Common myeloid progenitor, CD34-positive (primary cell): Measurements from ENCODE around the gene TUBB.

Experiments
- CTCF ChIA-PET: fragments of 350-600 bp; sonication (Branson Sonifier 250); formaldehyde crosslinking; loops from one replicate; lab custom pipeline; 2021; ENCODE audit warnings: antibody characterized with exemption; lab: Charles Lee
- POLR2A ChIA-PET: fragments of 350-600 bp; sonication (Branson Sonifier 250); formaldehyde crosslinking; loops from one replicate; lab custom pipeline; 2021; ENCODE audit warnings: antibody characterized with exemption; lab: Charles Lee
- DNase-seq, 3 donors: peaks; one replicate each; pipeline versions ENCODE4 v3.0.0 to v3.0.0-alpha.2; 2013
- H3K27ac ChIP-seq, 2 experiments: 1 replicate in 1 of 2; 2 replicates in 1 of 2; pipeline ENCODE4 v1.7.0; 2013; ENCODE audit warnings: inconsistent platforms in 2 of 2, low read length in 2 of 2, mild to moderate bottlenecking in 2 of 2, low read depth in 1 of 2, moderate library complexity in 1 of 2; ENCODE audit not compliant: severe bottlenecking in 2 of 2, insufficient read depth in 1 of 2, poor library complexity in 1 of 2
- H3K27me3 ChIP-seq, 5 experiments: replicated peaks in 2 of 5; 1 replicate in 3 of 5; 2 replicates in 2 of 5; pipeline versions ENCODE4 v1.6.1 to v1.7.0; 2013; ENCODE audit warnings: low read length in 4 of 5, mild to moderate bottlenecking in 2 of 5, moderate library complexity in 2 of 5, inconsistent platforms in 1 of 5; ENCODE audit not compliant: insufficient read depth in 5 of 5, control insufficient read depth in 4 of 5
- H3K36me3 ChIP-seq, 4 experiments: 1 replicate in 2 of 4; 2 replicates in 2 of 4; pipeline versions ENCODE4 v1.6.1 to v1.7.0; 2013; ENCODE audit warnings: low read length in 3 of 4, control low read depth in 1 of 4, mild to moderate bottlenecking in 1 of 4; ENCODE audit not compliant: control insufficient read depth in 4 of 4, insufficient read depth in 4 of 4
- H3K4me1 ChIP-seq, 4 experiments: 1 replicate in 3 of 4; 2 replicates in 1 of 4; pipeline versions ENCODE4 v1.6.1 to v1.7.1; 2013; ENCODE audit warnings: low read length in 3 of 4, mild to moderate bottlenecking in 3 of 4, control low read depth in 1 of 4, inconsistent platforms in 1 of 4, moderate library complexity in 1 of 4; ENCODE audit not compliant: control insufficient read depth in 4 of 4, insufficient read depth in 4 of 4; ENCODE audit errors: control extremely low read depth in 1 of 4
- H3K4me3 ChIP-seq, 7 experiments: 1 replicate in 4 of 7; 2 replicates in 3 of 7; pipeline versions ENCODE4 v1.5.1 to v1.7.0; 2013; ENCODE audit warnings: mild to moderate bottlenecking in 7 of 7, low read length in 6 of 7, moderate library complexity in 6 of 7, inconsistent platforms in 2 of 7, low read depth in 2 of 7, control low read depth in 1 of 7; ENCODE audit not compliant: insufficient read depth in 4 of 7, control insufficient read depth in 1 of 7; ENCODE audit errors: extremely low read depth in 1 of 7
- H3K9me3 ChIP-seq, 5 experiments: 1 replicate in 4 of 5; 2 replicates in 1 of 5; pipeline versions ENCODE4 v1.6.1 to v1.7.1; 2013; ENCODE audit warnings: low read length in 4 of 5, mild to moderate bottlenecking in 2 of 5, inconsistent platforms in 1 of 5, low read depth in 1 of 5, moderate library complexity in 1 of 5; ENCODE audit not compliant: control insufficient read depth in 4 of 5, insufficient read depth in 2 of 5; ENCODE audit errors: control extremely low read depth in 1 of 5
- WGBS: methylation state at CpG from one replicate; pipeline ENCODE4 v1.1.5; 2013; ENCODE audit not compliant: insufficient coverage; 5-methylcytosine and 5-hydroxymethylcytosine counted together

TUBB gene

DNA sequence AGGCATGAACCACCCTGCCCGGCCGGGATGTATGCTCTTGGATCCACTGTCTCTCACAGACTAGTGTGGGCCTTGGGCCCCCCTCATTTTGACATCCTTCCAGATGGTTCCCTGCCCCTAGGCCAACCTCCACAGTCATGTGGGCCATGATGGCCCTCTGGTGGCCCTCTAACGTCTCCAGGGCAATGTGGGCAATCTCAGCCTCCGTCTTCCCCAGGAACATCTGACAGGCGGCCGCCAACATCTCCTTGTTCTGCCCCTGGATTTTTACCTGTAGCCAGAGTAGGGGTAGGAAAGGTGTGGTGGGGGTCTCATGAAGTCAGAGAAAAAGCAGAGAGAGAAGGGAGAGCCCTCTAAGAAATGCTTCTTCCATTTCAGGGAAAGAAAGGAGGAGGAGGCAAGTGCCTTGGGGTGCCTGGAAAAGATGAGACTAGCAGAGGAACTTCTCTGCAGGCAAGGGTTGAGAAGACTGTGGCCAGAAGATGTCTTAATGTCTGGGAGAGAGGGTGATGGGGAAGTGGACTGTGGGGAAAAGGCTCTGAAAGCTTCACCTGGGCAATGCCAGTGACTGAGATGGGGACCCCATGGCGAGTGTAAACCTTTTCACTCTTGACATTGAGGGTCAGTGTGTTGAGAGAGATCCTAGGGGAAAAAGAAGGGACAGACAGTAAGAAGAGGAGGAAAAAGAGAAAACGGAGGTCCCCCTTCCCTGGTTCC lies 21.1 kb downstream of the TUBB start:
- POLR2A ChIA-PET = interaction anchor here (0.6 kb wide), 1 partner anchor 285 kb away, joined by 6 read pairs; no protein-coding TSS in a partner anchor
- Histone ChIP-seq H3K4me1 (peaks cover 9 to 57% (median 54%) of the 10 kb centered on the region in 4 experiments), H3K36me3 (peaks cover 5 to 28% (median 23%) of the 10 kb centered on the region in 4 experiments), H3K27ac (peak overlapping the region in 1 of 2 experiments; percentile 78), H3K27me3 (peaks cover 0 to 14% (median 1%) of the 10 kb centered on the region in 5 experiments), H3K9me3 (no peaks in the 10 kb centered on the region), H3K4me3 (peak overlapping the region in 6 of 7 experiments; percentile 72 to 95 (median 84))
- 83% methylated on average over 8 of the region's 8 CpGs for WGBS
- CTCF ChIA-PET = interaction anchor here (0.6 to 2.2 kb wide), 6 partner anchors 8 to 62 kb away, joined by 3 to 7 read pairs (median 3); no protein-coding TSS in a partner anchor
- no peak for DNase-seq

DNA sequence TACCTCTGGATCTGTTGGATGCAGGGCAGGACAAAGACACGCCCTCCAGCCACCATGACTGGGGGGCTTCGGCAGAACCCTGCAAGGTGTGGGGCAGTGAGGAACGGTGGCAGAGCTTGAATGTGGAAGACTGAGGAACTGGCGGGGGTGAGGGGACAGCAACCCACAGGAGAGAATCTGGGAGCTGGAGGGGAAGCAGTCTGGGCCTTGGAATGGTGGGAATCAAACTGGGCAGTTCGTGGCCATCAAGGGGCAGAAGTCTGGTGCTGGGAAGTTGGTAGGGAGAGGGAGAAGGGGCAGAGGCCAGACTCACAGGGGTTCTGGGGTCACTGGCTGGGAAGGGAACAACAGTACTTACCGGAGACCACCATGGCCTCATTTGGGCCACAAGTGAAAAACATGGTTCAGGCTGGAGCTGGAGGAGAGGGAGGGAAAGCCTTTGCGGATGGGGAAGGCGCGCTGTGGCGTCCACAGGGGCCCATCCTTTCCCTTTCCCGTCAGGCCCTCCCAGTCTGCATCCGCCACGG lies 21.7 kb downstream of the TUBB start:
- ChIA-PET POLR2A (interaction anchor here (0.6 to 2.6 kb wide), 2 partner anchors 40 to 286 kb away, joined by 6 to 11 read pairs; no protein-coding TSS in a partner anchor), CTCF (interaction anchor here (0.6 to 1.7 kb wide), 5 partner anchors 8 to 63 kb away, joined by 3 to 9 read pairs (median 3); no protein-coding TSS in a partner anchor)
- H3K4me1 ChIP-seq = peaks cover 9 to 52% (median 51%) of the 10 kb centered on the region in 4 experiments
- DNase-seq = no peak
- H3K4me3 ChIP-seq = peak overlapping the region; percentile 72 to 95 (median 82)
- 11% methylated on average over 12 of the region's 13 CpGs for WGBS
- H3K36me3 ChIP-seq = peaks cover 5 to 28% (median 21%) of the 10 kb centered on the region in 4 experiments
- H3K27ac ChIP-seq = peak overlapping the region in 1 of 2 experiments; percentile 78
- H3K9me3 ChIP-seq = no peaks in the 10 kb centered on the region
- H3K27me3 ChIP-seq = peaks cover 0 to 14% (median 1%) of the 10 kb centered on the region in 5 experiments

DNA sequence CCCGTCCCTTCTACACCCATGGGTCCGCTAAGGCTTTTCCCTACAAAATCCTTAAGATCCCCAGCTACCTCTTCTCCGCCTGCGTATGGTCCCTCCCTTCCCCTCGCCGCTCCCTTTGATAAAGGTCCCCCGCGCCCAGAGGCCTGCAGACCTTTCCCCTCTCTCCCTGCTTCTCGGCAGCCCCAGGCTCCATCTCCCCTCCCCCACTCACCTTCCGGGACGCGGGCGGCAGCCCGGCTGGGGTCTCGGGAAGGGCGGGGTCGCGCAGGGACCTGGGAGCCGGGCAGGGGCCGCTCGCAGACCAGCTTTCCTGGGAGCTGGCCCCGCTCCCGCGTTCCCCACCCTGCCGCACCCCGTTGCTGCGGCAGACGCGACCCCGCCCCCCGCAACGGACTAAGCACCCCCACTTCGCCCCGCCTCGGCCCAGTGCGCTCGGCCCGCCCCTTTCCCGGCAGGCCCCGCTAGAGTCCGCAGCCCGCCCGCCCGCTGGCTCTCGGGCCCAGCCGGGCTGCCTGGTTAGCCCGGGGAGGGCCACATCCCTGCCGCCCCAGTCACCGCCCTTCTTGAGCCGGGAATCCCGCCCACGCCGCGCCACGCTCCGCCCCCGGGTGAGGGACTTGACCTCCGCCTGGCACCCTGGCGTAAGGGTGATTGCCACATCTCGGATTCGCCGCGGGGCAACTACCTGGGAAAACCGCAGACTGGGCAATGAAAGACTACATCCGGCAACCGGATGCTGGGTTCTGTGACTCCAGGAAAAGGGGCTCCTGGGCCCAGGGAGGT lies 22.4 kb downstream of the TUBB start, which contains the start of gene FLOT1:
Gene FLOT1 (minus strand): TSS at position 372 of the 783 bp plus-strand sequence. CDS start 498 bp downstream, outside the sequence.
- Histone ChIP-seq H3K9me3 (no peaks in the 10 kb centered on the region), H3K4me3 (peak within 1 kb of the TSS; percentile 72 to 95 (median 82)), H3K27me3 (peaks cover 0 to 14% (median 1%) of the 10 kb centered on the region in 5 experiments), H3K4me1 (peaks cover 8 to 46% (median 45%) of the 10 kb centered on the region in 4 experiments), H3K27ac (peak within 1 kb of the TSS in 1 of 2 experiments; percentile 78), H3K36me3 (peaks cover 5 to 28% (median 21%) of the 10 kb centered on the region in 4 experiments)
- ChIA-PET POLR2A (interaction anchor here (2.1 to 2.6 kb wide), 2 partner anchors 27 to 39 kb away, joined by 9 to 11 read pairs; no protein-coding TSS in a partner anchor), CTCF (interaction anchor here (0.8 to 1.7 kb wide), 6 partner anchors 9 to 64 kb away, joined by 3 to 9 read pairs (median 4); no protein-coding TSS in a partner anchor)
- peak; percentile 76 to 84 (median 84) for DNase-seq
- WGBS = under 1% methylated on average over 57 of the region's 66 CpGs

DNA sequence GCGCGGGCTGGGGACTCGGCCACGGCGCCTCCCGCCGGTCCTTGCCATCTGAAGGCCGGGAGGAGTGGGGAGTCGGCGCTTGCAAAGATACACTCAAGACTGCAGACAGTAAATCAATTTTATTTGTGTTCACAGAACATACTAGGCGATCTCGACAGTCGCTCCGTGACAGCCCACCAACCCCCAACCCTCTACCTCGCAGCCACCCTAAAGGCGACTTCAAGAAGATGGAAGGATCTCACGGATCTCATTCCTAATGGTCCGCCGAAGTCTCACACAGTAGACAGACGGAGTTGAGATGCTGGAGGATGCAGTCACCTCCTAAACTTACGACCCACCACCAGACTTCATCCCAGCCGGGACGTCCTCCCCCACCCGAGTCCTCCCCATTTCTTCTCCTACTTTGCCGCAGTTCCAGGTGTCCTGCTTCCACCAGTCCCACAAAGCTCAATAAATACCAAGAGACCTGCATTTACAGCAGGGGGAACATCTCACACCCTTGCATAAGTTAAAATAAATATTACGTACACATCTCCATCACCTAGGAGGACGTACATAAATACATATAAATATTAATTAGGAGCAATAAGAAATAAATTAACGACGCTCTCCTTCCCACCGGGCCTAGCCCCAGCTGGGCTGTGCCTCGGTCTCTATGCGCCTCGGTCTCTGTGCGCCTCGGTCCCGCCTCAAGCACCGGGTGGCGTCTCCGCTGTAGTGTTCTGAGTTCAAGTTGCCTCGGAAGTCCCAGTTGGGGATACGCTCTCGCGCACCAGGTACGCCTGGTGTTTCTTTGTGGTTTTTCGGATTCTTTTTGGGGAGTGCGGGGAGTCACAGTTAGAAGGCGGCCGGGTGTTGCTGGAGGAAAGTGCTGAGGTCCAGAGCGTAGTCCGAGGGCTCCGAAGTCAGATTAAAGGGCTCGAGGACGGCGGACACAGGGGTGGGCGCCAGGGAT lies 23.2 kb downstream of the TUBB start:
- peaks cover 3 to 22% (median 18%) of the 10 kb centered on the region in 4 experiments for H3K36me3 ChIP-seq
- peaks cover 0 to 37% (median 36%) of the 10 kb centered on the region in 4 experiments for H3K4me1 ChIP-seq
- ChIA-PET CTCF (interaction anchor here (1.0 to 1.7 kb wide), 7 partner anchors 9 to 287 kb away, joined by 3 to 9 read pairs (median 4); no protein-coding TSS in a partner anchor), POLR2A (interaction anchor here (0.6 to 2.6 kb wide), 6 partner anchors 9 to 354 kb away, joined by 3 to 11 read pairs (median 4); no protein-coding TSS in a partner anchor)
- 4% methylated on average over 42 of the region's 55 CpGs for WGBS
- DNase-seq = no peak
- peaks cover 0 to 14% (median 1%) of the 10 kb centered on the region in 5 experiments for H3K27me3 ChIP-seq
- H3K27ac ChIP-seq = peak overlapping the region in 1 of 2 experiments; percentile 78
- H3K4me3 ChIP-seq = peak overlapping the region; percentile 38 to 95 (median 82)
- H3K9me3 ChIP-seq = no peaks in the 10 kb centered on the region

DNA sequence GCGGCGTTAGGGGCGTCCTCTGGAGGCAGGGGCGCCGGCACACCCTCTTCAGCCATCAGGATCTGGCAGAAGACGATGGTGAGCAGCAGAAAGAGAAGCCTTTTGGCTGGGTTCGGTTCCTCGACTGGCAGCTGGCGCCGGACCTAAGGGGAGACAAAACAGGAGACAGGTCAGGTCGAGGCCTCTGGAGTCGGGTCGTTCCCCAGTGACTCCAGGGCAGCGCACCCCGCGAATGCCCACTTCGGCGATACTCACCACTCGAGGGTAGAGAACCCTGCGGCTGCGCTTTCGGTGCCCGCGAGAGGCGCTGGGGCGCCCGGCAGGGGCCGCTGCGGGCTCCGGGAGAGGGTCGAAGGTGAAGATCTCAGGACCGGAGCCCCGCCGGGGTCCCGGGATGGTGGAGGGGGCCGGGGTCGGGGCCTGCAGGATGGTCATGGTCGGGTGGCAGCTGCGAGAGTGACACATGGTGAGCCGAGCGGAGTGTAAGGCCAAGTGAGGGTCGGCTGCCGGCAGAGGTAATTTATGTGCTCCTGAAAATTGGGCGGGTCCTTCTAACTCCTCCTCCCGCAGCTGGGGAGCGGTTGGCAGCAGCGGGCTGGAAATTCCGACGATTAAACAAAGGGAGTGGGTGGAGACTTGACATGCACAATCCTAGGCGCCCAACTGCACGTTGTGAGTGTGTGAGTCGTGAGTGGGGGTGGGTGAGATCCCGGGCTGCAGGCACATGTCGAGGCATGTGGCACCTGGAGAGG lies 24.1 kb downstream of the TUBB start, which contains the start of gene IER3:
Gene IER3 (minus strand): TSS at position 494 of the 752 bp plus-strand sequence. CDS start 29 bp downstream, at position 465.
- under 1% methylated on average over 49 of the region's 54 CpGs for WGBS
- POLR2A ChIA-PET = interaction anchor here (0.6 to 2.6 kb wide), 7 partner anchors 8 to 473 kb away, joined by 3 to 11 read pairs (median 5); no protein-coding TSS in a partner anchor
- peak within 1 kb of the TSS; percentile 16 to 95 (median 82) for H3K4me3 ChIP-seq
- H3K36me3 ChIP-seq = peaks cover under 1 to 14% (median 11%) of the 10 kb centered on the region in 4 experiments
- peak; percentile 56 to 79 (median 78) for DNase-seq
- H3K9me3 ChIP-seq = no peaks in the 10 kb centered on the region
- peaks cover 0 to 14% (median 1%) of the 10 kb centered on the region in 5 experiments for H3K27me3 ChIP-seq
- H3K27ac ChIP-seq = peak within 1 kb of the TSS in 1 of 2 experiments; percentile 78
- peaks cover 0 to 37% (median 35%) of the 10 kb centered on the region in 4 experiments for H3K4me1 ChIP-seq
- CTCF ChIA-PET = interaction anchor here (0.7 to 2.3 kb wide), 10 partner anchors 8 to 288 kb away, joined by 3 to 7 read pairs (median 3); partner anchors contain the start of gene DHX16
